Measurements from ENCODE around the gene SEZ6L2.

SEZ6L2 gene

GRCh38 chr16:29903590-29903989 lies 4.2 kb upstream of the SEZ6L2 start:
- Histone ChIP-seq H3K4me3 (replicated peaks; ENCODE audit: low read depth, low read length) (no peak overlapping the region), H3K27me3 (replicated peaks; ENCODE audit: control insufficient read depth, insufficient read depth, low read length) (no peaks in the 10 kb centered on the region; the same call in 1 of the 2 replicates), H3K36me3 (ENCODE audit: control insufficient read depth, insufficient read depth, low read length) (peaks cover 3% of the 10 kb centered on the region)
- no peak for TF ChIP-seq CTCF (IDR thresholded peaks at IDR 0.05; ENCODE audit: insufficient read depth, low read length, poor library complexity, severe bottlenecking)
- DNase-seq (ENCODE audit: extremely low read depth, insufficient read length), result no peak

GRCh38 chr16:29901607-29901945 lies 2.2 kb upstream of the SEZ6L2 start:
- Histone ChIP-seq H3K4me3 (replicated peaks; ENCODE audit: low read depth, low read length) (no peak overlapping the region), H3K27me3 (replicated peaks; ENCODE audit: control insufficient read depth, insufficient read depth, low read length) (no peaks in the 10 kb centered on the region; the same call in none of the 2 replicates), H3K36me3 (ENCODE audit: control insufficient read depth, insufficient read depth, low read length) (no peaks in the 10 kb centered on the region)
- no peak for TF ChIP-seq CTCF (IDR thresholded peaks at IDR 0.05; ENCODE audit: insufficient read depth, low read length, poor library complexity, severe bottlenecking)
- no peak for DNase-seq (ENCODE audit: extremely low read depth, insufficient read length)

GRCh38 chr16:29900888-29901606 lies 1.7 kb upstream of the SEZ6L2 start:
- no peak for DNase-seq (ENCODE audit: extremely low read depth, insufficient read length)
- Histone ChIP-seq H3K4me3 (replicated peaks; ENCODE audit: low read depth, low read length) (no peak overlapping the region), H3K36me3 (ENCODE audit: control insufficient read depth, insufficient read depth, low read length) (no peaks in the 10 kb centered on the region), H3K27me3 (replicated peaks; ENCODE audit: control insufficient read depth, insufficient read depth, low read length) (no peaks in the 10 kb centered on the region; the same call in none of the 2 replicates)
- no peak for TF ChIP-seq CTCF (IDR thresholded peaks at IDR 0.05; ENCODE audit: insufficient read depth, low read length, poor library complexity, severe bottlenecking)

- TF ChIP-seq CTCF (IDR thresholded peaks at IDR 0.05; ENCODE audit: insufficient read depth, low read length, poor library complexity, severe bottlenecking), result no peak
- H3K27me3 ChIP-seq (replicated peaks; ENCODE audit: control insufficient read depth, insufficient read depth, low read length), result peaks cover under 1% of the 10 kb centered on the region
Observed at GRCh38 chr16:29900102-29900887, 945 bp upstream of the SEZ6L2 start, which contains the start of gene ASPHD1. Gene ASPHD1, plus strand, starts transcription at chr16:29900488. Its CDS starts 484 bp downstream, at chr16:29900972.

GRCh38 chr16:29898804-29899515 lies 390 bp downstream of the SEZ6L2 start:
- Histone ChIP-seq H3K36me3 (ENCODE audit: control insufficient read depth, insufficient read depth, low read length) (no peaks in the 10 kb centered on the region), H3K4me3 (replicated peaks; ENCODE audit: low read depth, low read length) (no peak overlapping the region), H3K27me3 (replicated peaks; ENCODE audit: control insufficient read depth, insufficient read depth, low read length) (peaks cover 1% of the 10 kb centered on the region)
- no peak for TF ChIP-seq CTCF (IDR thresholded peaks at IDR 0.05; ENCODE audit: insufficient read depth, low read length, poor library complexity, severe bottlenecking)
- DNase-seq (ENCODE audit: extremely low read depth, insufficient read length), result no peak

More at GRCh38 chr16:29900102-29900887, 945 bp upstream of the SEZ6L2 start, which contains the start of gene ASPHD1:
- DNase-seq (ENCODE audit: extremely low read depth, insufficient read length), result peak; percentile 66
- Histone ChIP-seq H3K36me3 (ENCODE audit: control insufficient read depth, insufficient read depth, low read length) (no peaks in the 10 kb centered on the region), H3K4me3 (replicated peaks; ENCODE audit: low read depth, low read length) (peak within 1 kb of the TSS; percentile 62)

All from GM06990 (cell line).